ENCODE results near the gene ZMYM5.
"Not testable (repeated sequence)": the region's sequence is repeated elsewhere in the genome, so short reads cannot be mapped to it uniquely, and the experiment has no call there.

ZMYM5 gene

GRCh38 chr13:19795956-19796355 lies 67.5 kb downstream of the ZMYM5 start:
- Histone ChIP-seq H3K79me2 (ENCODE audit: insufficient read depth, low read length) (no peaks in the 10 kb centered on the region), H3K4me3 (ENCODE audit: low read length, poor library complexity, severe bottlenecking) (no peak overlapping the region), H3K9me3 (ENCODE audit: insufficient read depth, low read depth, low read length) (no peaks in the 10 kb centered on the region), H2AFZ (ENCODE audit: low read length) (no peak overlapping the region), H3K9me2 (replicated peaks; ENCODE audit: low read depth, low read length) (no peaks in the 10 kb centered on the region), H4K20me1 (ENCODE audit: insufficient read depth, low read length, poor library complexity, severe bottlenecking) (no peaks in the 10 kb centered on the region), H3K36me3 (ENCODE audit: insufficient read depth, low read length) (no peaks in the 10 kb centered on the region), H3K4me1 (ENCODE audit: insufficient read depth, low read length, poor library complexity, severe bottlenecking) (no peaks in the 10 kb centered on the region), H3K27me3 (ENCODE audit: insufficient read depth, low read length, poor library complexity, severe bottlenecking) (no peaks in the 10 kb centered on the region), H3K4me2 (ENCODE audit: low read depth, low read length, poor library complexity, severe bottlenecking) (no peak overlapping the region), H3F3A (ENCODE audit: low read depth) (no peaks in the 10 kb centered on the region), H3K9ac (ENCODE audit: low read depth, low read length, poor library complexity, severe bottlenecking) (no peak overlapping the region)
- TF ChIP-seq CTCF (conservative IDR thresholded peaks at IDR 0.05; ENCODE audit: low read length) (no peak), EZH2phosphoT487 (IDR thresholded peaks at IDR 0.05; ENCODE audit: borderline replicate concordance) (no peak)

- Histone ChIP-seq H3K79me2 (ENCODE audit: insufficient read depth, low read length) (no peaks in the 10 kb centered on the region), H3K4me2 (ENCODE audit: low read depth, low read length, poor library complexity, severe bottlenecking) (no peak overlapping the region), H3K27me3 (ENCODE audit: insufficient read depth, low read length, poor library complexity, severe bottlenecking) (no peaks in the 10 kb centered on the region), H3K4me3 (ENCODE audit: low read length, poor library complexity, severe bottlenecking) (no peak overlapping the region), H3K36me3 (ENCODE audit: insufficient read depth, low read length) (no peaks in the 10 kb centered on the region), H3K9me2 (replicated peaks; ENCODE audit: low read depth, low read length) (no peaks in the 10 kb centered on the region), H3K9ac (ENCODE audit: low read depth, low read length, poor library complexity, severe bottlenecking) (no peak overlapping the region), H2AFZ (ENCODE audit: low read length) (no peak overlapping the region), H3K4me1 (ENCODE audit: insufficient read depth, low read length, poor library complexity, severe bottlenecking) (no peaks in the 10 kb centered on the region), H4K20me1 (ENCODE audit: insufficient read depth, low read length, poor library complexity, severe bottlenecking) (no peaks in the 10 kb centered on the region), H3K9me3 (ENCODE audit: insufficient read depth, low read depth, low read length) (no peaks in the 10 kb centered on the region), H3F3A (ENCODE audit: low read depth) (no peaks in the 10 kb centered on the region)
- no peak for TF ChIP-seq EZH2phosphoT487 (IDR thresholded peaks at IDR 0.05; ENCODE audit: borderline replicate concordance)
- no peak for TF ChIP-seq CTCF (conservative IDR thresholded peaks at IDR 0.05; ENCODE audit: low read length)
Measured at GRCh38 chr13:19794631-19795030, 68.8 kb downstream of the ZMYM5 start.

- no peaks in the 10 kb centered on the region for H3F3A ChIP-seq (ENCODE audit: low read depth)
- H2AFZ ChIP-seq (ENCODE audit: low read length), result no peak overlapping the region
- TF ChIP-seq EZH2phosphoT487 (IDR thresholded peaks at IDR 0.05; ENCODE audit: borderline replicate concordance), result no peak
- TF ChIP-seq CTCF (conservative IDR thresholded peaks at IDR 0.05; ENCODE audit: low read length), result no peak
- H3K4me2 ChIP-seq (ENCODE audit: low read depth, low read length, poor library complexity, severe bottlenecking), result no peak overlapping the region
- H3K9me2 ChIP-seq (replicated peaks; ENCODE audit: low read depth, low read length), result no peaks in the 10 kb centered on the region
- no peaks in the 10 kb centered on the region for H3K27me3 ChIP-seq (ENCODE audit: insufficient read depth, low read length, poor library complexity, severe bottlenecking)
- H3K4me1 ChIP-seq (ENCODE audit: insufficient read depth, low read length, poor library complexity, severe bottlenecking), result no peaks in the 10 kb centered on the region
- no peak overlapping the region for H3K4me3 ChIP-seq (ENCODE audit: low read length, poor library complexity, severe bottlenecking)
- H3K9ac ChIP-seq (ENCODE audit: low read depth, low read length, poor library complexity, severe bottlenecking), result no peak overlapping the region
- no peaks in the 10 kb centered on the region for H3K79me2 ChIP-seq (ENCODE audit: insufficient read depth, low read length)
- H4K20me1 ChIP-seq (ENCODE audit: insufficient read depth, low read length, poor library complexity, severe bottlenecking), result no peaks in the 10 kb centered on the region
- H3K9me3 ChIP-seq (ENCODE audit: insufficient read depth, low read depth, low read length), result no peaks in the 10 kb centered on the region
- H3K36me3 ChIP-seq (ENCODE audit: insufficient read depth, low read length), result no peaks in the 10 kb centered on the region
Measured at GRCh38 chr13:19791953-19792537, 71.4 kb downstream of the ZMYM5 start.

GRCh38 chr13:19782727-19783682 lies 80.4 kb downstream of the ZMYM5 start, which contains the start of gene PSPC1:
Gene PSPC1 (minus strand): TSS chr13:19782945. CDS start chr13:19782757, 188 bp downstream.
- not testable (repeated sequence) for H3K36me3 ChIP-seq (ENCODE audit: insufficient read depth, low read length); H3K9me2 ChIP-seq (replicated peaks; ENCODE audit: low read depth, low read length); H3K27me3 ChIP-seq (ENCODE audit: insufficient read depth, low read length, poor library complexity, severe bottlenecking); H3K4me1 ChIP-seq (ENCODE audit: insufficient read depth, low read length, poor library complexity, severe bottlenecking); H3F3A ChIP-seq (ENCODE audit: low read depth); H3K9me3 ChIP-seq (ENCODE audit: insufficient read depth, low read depth, low read length)
- peak within 1 kb of the TSS; percentile 95 for H3K4me2 ChIP-seq (ENCODE audit: low read depth, low read length, poor library complexity, severe bottlenecking)
- H2AFZ ChIP-seq (ENCODE audit: low read length), result peak within 1 kb of the TSS; percentile 68
- peak within 1 kb of the TSS; percentile 99 for H3K9ac ChIP-seq (ENCODE audit: low read depth, low read length, poor library complexity, severe bottlenecking)
- peaks cover 14% of the 10 kb centered on the region for H4K20me1 ChIP-seq (ENCODE audit: insufficient read depth, low read length, poor library complexity, severe bottlenecking)
- H3K79me2 ChIP-seq (ENCODE audit: insufficient read depth, low read length), result peaks cover 22% of the 10 kb centered on the region
- H3K4me3 ChIP-seq (ENCODE audit: low read length, poor library complexity, severe bottlenecking), result peak within 1 kb of the TSS; percentile 98

Measured in Loucy (cell line).